Hindlimb muscle (tissue), 1 donor: ENCODE results near the gene KRTAP6-3. TPM values are rescaled to one million over a fixed set of nuclear protein-coding genes. Genes with fewer than 3 reads are reported as not detected.
A peak's percentile ranks its signal among the peaks of the same experiment; 100 is the strongest.

Experiments
- DNase-seq: peaks from one replicate; pipeline ENCODE4 v3.0.0-alpha.2; 2013
- polyA plus RNA-seq: library from polyadenylated mRNA; unstranded; fragments of 120-200 nt; gene quantifications from one replicate; pipeline ENCODE4 v1.2.1, GENCODE V29; 2013; ENCODE audit not compliant: insufficient read length

KRTAP6-3 gene
- not detected for polyA plus RNA-seq

GRCh38 chr21:30592140-30592539 lies at the start of gene KRTAP6-3:
Gene KRTAP6-3 (plus strand): TSS chr21:30592440. CDS start chr21:30592446, 6 bp downstream.
- no peak for DNase-seq

- no peak for DNase-seq
Measured at GRCh38 chr21:30552782-30553181, 39.5 kb upstream of the KRTAP6-3 start.

- DNase-seq: no peak
Measured at GRCh38 chr21:30555095-30555494, 37.1 kb upstream of the KRTAP6-3 start.

- DNase-seq: no peak
Measured at GRCh38 chr21:30561264-30561895, 30.9 kb upstream of the KRTAP6-3 start, which contains the start of gene KRTAP19-7. Gene KRTAP19-7 (minus strand): TSS chr21:30561314. CDS start chr21:30561289, 25 bp downstream.

GRCh38 chr21:30561957-30562356 lies 30.3 kb upstream of the KRTAP6-3 start:
- DNase-seq: no peak

GRCh38 chr21:30563072-30563471 lies 29.2 kb upstream of the KRTAP6-3 start:
- no peak for DNase-seq

GRCh38 chr21:30563630-30564029 lies 28.6 kb upstream of the KRTAP6-3 start:
- DNase-seq: no peak

GRCh38 chr21:30567617-30568016 lies 24.6 kb upstream of the KRTAP6-3 start:
- no peak for DNase-seq

- DNase-seq: no peak
Measured at GRCh38 chr21:30577766-30578165, 14.5 kb upstream of the KRTAP6-3 start.

GRCh38 chr21:30579346-30579745 lies 12.9 kb upstream of the KRTAP6-3 start:
- DNase-seq: peak; percentile 21

- DNase-seq: no peak
Measured at GRCh38 chr21:30580132-30580531, 12.1 kb upstream of the KRTAP6-3 start.

- no peak for DNase-seq
Measured at GRCh38 chr21:30582870-30583269, 9.4 kb upstream of the KRTAP6-3 start.

GRCh38 chr21:30590297-30590696 lies 1.9 kb upstream of the KRTAP6-3 start, which contains the start of gene KRTAP22-2:
Gene KRTAP22-2 (minus strand): TSS chr21:30590397.
- DNase-seq: no peak

GRCh38 chr21:30598802-30599201 lies 6.6 kb downstream of the KRTAP6-3 start, which contains the start of gene KRTAP6-2:
Gene KRTAP6-2 (minus strand): TSS chr21:30598902. CDS start chr21:30598874, 28 bp downstream.
- no peak for DNase-seq

GRCh38 chr21:30600787-30601186 lies 8.5 kb downstream of the KRTAP6-3 start, which contains the start of gene KRTAP22-1:
Gene KRTAP22-1 (plus strand): TSS chr21:30601087.
- no peak for DNase-seq

- DNase-seq: no peak
Measured at GRCh38 chr21:30605968-30606367, 13.7 kb downstream of the KRTAP6-3 start.

- no peak for DNase-seq
Measured at GRCh38 chr21:30612132-30612531, 19.9 kb downstream of the KRTAP6-3 start.

GRCh38 chr21:30613836-30614235 lies 21.6 kb downstream of the KRTAP6-3 start, which contains the start of gene KRTAP6-1:
Gene KRTAP6-1 (minus strand): TSS chr21:30613930. CDS start chr21:30613904, 26 bp downstream.
- DNase-seq: no peak

GRCh38 chr21:30615199-30615598 lies 23.0 kb downstream of the KRTAP6-3 start:
- DNase-seq: no peak

- no peak for DNase-seq
Measured at GRCh38 chr21:30616125-30616524, 23.9 kb downstream of the KRTAP6-3 start, which contains the start of gene KRTAP20-1. Gene KRTAP20-1 (plus strand): TSS chr21:30616425. CDS start chr21:30616455, 30 bp downstream.

- DNase-seq: no peak
Measured at GRCh38 chr21:30620080-30620479, 27.8 kb downstream of the KRTAP6-3 start.

GRCh38 chr21:30620522-30620921 lies 28.3 kb downstream of the KRTAP6-3 start, which contains the start of gene KRTAP20-4:
Gene KRTAP20-4 (plus strand): TSS chr21:30620627.
- no peak for DNase-seq

- DNase-seq: no peak
Measured at GRCh38 chr21:30623362-30623761, 31.1 kb downstream of the KRTAP6-3 start.
